Endothelial cell of umbilical vein (primary cell): ENCODE data around the gene SETBP1. TPM values are rescaled to one million over a fixed set of nuclear protein-coding genes. Genes with fewer than 3 reads are reported as not detected.

Experiments
- BruUV-seq: library from RNA; stranded (reverse); fragments of 400-500 nt; replicated peaks from 2 replicates; lab custom pipeline; 2021; lab: Mats Ljungman, UMichigan
- CTCF ChIA-PET: fragments of 300-600, 350-600 bp; sonication (Branson Sonifier 250); formaldehyde crosslinking; loops from one replicate; lab custom pipeline; 2021; ENCODE audit warnings: antibody characterized with exemption, inconsistent platforms; lab: Charles Lee
- POLR2A ChIA-PET: fragments of 300-600, 350-600 bp; sonication (Branson Sonifier 250); formaldehyde crosslinking; loops from one replicate; lab custom pipeline; 2021; ENCODE audit warnings: antibody characterized with exemption, inconsistent platforms; lab: Charles Lee
- DNase-seq: peaks from one replicate; pipeline ENCODE4 v3.0.0-alpha.2; 2011; ENCODE audit warnings: low read depth, low spot score
- FAIRE-seq: peaks from 2 replicates; lab custom pipeline; 2011; peaks lifted over from hg19 to GRCh38; lab: Jason Lieb, UNC
- H2AFZ ChIP-seq: 2 replicates; pipeline ENCODE4 v1.6.0; 2012; ENCODE audit warnings: low read depth, low read length, control low read depth, inconsistent platforms
- H3K27ac ChIP-seq: 2 replicates; pipeline ENCODE4 v1.5.1; 2011; ENCODE audit warnings: low read depth, mild to moderate bottlenecking, control low read depth, low read length, moderate library complexity; ENCODE audit not compliant: insufficient read depth
- H3K27me3 ChIP-seq, 2 experiments: 2 replicates each; pipeline versions ENCODE4 v1.6.0 to v1.6.1; 2011; ENCODE audit warnings: low read length in 2 of 2, mixed read lengths in 1 of 2; ENCODE audit not compliant: control insufficient read depth in 2 of 2, insufficient read depth in 2 of 2
- H3K36me3 ChIP-seq, 2 experiments: 2 replicates in 1 of 2; 3 replicates in 1 of 2; pipeline ENCODE4 v1.5.1; 2011; ENCODE audit warnings: low read length in 2 of 2, mild to moderate bottlenecking in 1 of 2, moderate library complexity in 1 of 2; ENCODE audit not compliant: control insufficient read depth in 2 of 2, insufficient read depth in 2 of 2; ENCODE audit errors: extremely low read depth in 1 of 2
- H3K4me1 ChIP-seq: 3 replicates; pipeline ENCODE4 v1.5.1; 2011; ENCODE audit warnings: mild to moderate bottlenecking, low read length; ENCODE audit not compliant: control insufficient read depth, insufficient read depth; ENCODE audit errors: extremely low read depth
- H3K4me2 ChIP-seq: 2 replicates; pipeline ENCODE4 v1.6.1; 2011; ENCODE audit warnings: low read length, control low read depth, mixed read lengths; ENCODE audit not compliant: insufficient read depth
- H3K4me3 ChIP-seq, 3 experiments: fragments of 200-600 bp in 1 of 3; sonication (generic), shearing (Covaris generic) in 1 of 3; replicated peaks in 1 of 3; 2 replicates each; pipeline ENCODE4 v1.5.1; 2011 to 2016; ENCODE audit warnings: control low read depth in 3 of 3, low read length in 3 of 3, mild to moderate bottlenecking in 2 of 3, inconsistent platforms in 1 of 3, low read depth in 1 of 3, moderate library complexity in 1 of 3; ENCODE audit not compliant: insufficient read depth in 1 of 3
- H3K79me2 ChIP-seq: 2 replicates; pipeline ENCODE4 v1.6.0; 2012; ENCODE audit warnings: low read length, inconsistent platforms; ENCODE audit not compliant: control insufficient read depth, insufficient read depth
- H3K9ac ChIP-seq: replicated peaks from 2 replicates; pipeline ENCODE3; 2011; ENCODE audit warnings: low read length, control low read depth; ENCODE audit not compliant: insufficient read depth; ENCODE audit errors: extremely low read depth
- H3K9me1 ChIP-seq: replicated peaks from 3 replicates; pipeline ENCODE4 v1.6.0; 2011; ENCODE audit warnings: mild to moderate bottlenecking, low read length; ENCODE audit not compliant: control insufficient read depth, insufficient read depth; ENCODE audit errors: extremely low read depth
- H3K9me3 ChIP-seq: replicated peaks from 2 replicates; pipeline ENCODE4 v1.5.1; 2012; ENCODE audit warnings: low read length, inconsistent platforms; ENCODE audit not compliant: control insufficient read depth, insufficient read depth
- H4K20me1 ChIP-seq: replicated peaks from 2 replicates; pipeline ENCODE3; 2011; ENCODE audit warnings: mild to moderate bottlenecking, low read length; ENCODE audit not compliant: control insufficient read depth, insufficient read depth; ENCODE audit errors: extremely low read depth
- EZH2 ChIP-seq: IDR thresholded peaks from 2 replicates; pipeline ENCODE4 v1.6.1; 2012; ENCODE audit warnings: borderline replicate concordance, low read depth, mild to moderate bottlenecking, moderate library complexity, low read length, inconsistent platforms; ENCODE audit not compliant: severe bottlenecking
- FOS ChIP-seq: IDR thresholded peaks from 2 replicates; pipeline ENCODE4 v1.6.1; 2011; ENCODE audit warnings: mild to moderate bottlenecking, low read length, moderate library complexity, borderline replicate concordance; ENCODE audit not compliant: insufficient read depth
- GATA2 ChIP-seq: IDR thresholded peaks from 2 replicates; pipeline ENCODE4 v1.7.0; 2011; ENCODE audit warnings: low read depth, mild to moderate bottlenecking, moderate library complexity, mixed read lengths, low read length; ENCODE audit not compliant: insufficient read length, insufficient read depth
- JUN ChIP-seq: IDR thresholded peaks from 2 replicates; pipeline ENCODE4 v1.6.1; 2011; ENCODE audit warnings: borderline replicate concordance, low read depth; ENCODE audit not compliant: insufficient read length, insufficient read depth
- MAX ChIP-seq: IDR thresholded peaks from 2 replicates; pipeline ENCODE4 v1.6.1; 2011; ENCODE audit not compliant: insufficient read depth, insufficient read length
- MYC ChIP-seq: IDR thresholded peaks from one replicate; pipeline ENCODE4 v1.6.1; 2011; ENCODE audit warnings: mild to moderate bottlenecking, low read depth, low read length
- POLR2A ChIP-seq: IDR thresholded peaks from 2 replicates; pipeline ENCODE4 v1.6.1; 2012; ENCODE audit warnings: low read depth, mild to moderate bottlenecking, control low read depth, low read length
- POLR2AphosphoS5 ChIP-seq: IDR thresholded peaks from 2 replicates; pipeline ENCODE4 v1.6.1; 2012; ENCODE audit warnings: low read depth, mild to moderate bottlenecking, control low read depth, low read length, moderate library complexity; ENCODE audit not compliant: insufficient read depth
- dilution Hi-C: fragments of 300-500 bp; cut with MboI; formaldehyde crosslinking; loops from one replicate; pipeline ENCODE4 v1.15.0; 2019; ENCODE audit warnings: low sequenced_read_pairs; ENCODE audit not compliant: extremely low pct_ligation_motif_present
- intact Hi-C: fragments of 100-400 bp; cut with micrococcal nuclease; formaldehyde crosslinking; loops from one replicate; pipeline ENCODE4 v1.10.0; 2022
- polyA plus RNA-seq, 4 experiments: library from polyadenylated mRNA; depleted of rRNA in 3 of 4; stranded (reverse) in 3 of 4; unstranded in 1 of 4; fragments of >200 nt; gene quantifications; 2 replicates each; pipeline versions ENCODE4 v1.2.1 to v1.2.3, GENCODE V29; 2011 to 2012; ENCODE audit warnings: missing spikeins in 1 of 4
- total RNA-seq: library from RNA; stranded (reverse); gene quantifications from 2 replicates; pipeline ENCODE4 v1.2.3, GENCODE V29; 2021
- TF ChIP-seq, protein P1 (sequence below), 2 donors: IDR thresholded peaks; 1 replicate in 1 of 2; 2 replicates in 1 of 2; pipeline ENCODE4 v1.5.1; 2011; ENCODE audit warnings: low read length in 2 of 2, mild to moderate bottlenecking in 2 of 2, moderate library complexity in 2 of 2, control low read depth in 1 of 2, inconsistent platforms in 1 of 2, low read depth in 1 of 2; ENCODE audit not compliant: insufficient read depth in 1 of 2; ENCODE audit errors: extremely low read depth in 1 of 2

The SETBP1 gene
- total and polyA plus RNA-seq, 2 donors (not counting 3 experiments of a cell fraction or from before 2014, with no cell fraction given): 0.76 to 3.1 TPM

- DNase-seq (no peak), FAIRE-seq (no peak)
- intact Hi-C loops: no loop called here
- Histone ChIP-seq H3K9me1 (no peaks in the 10 kb centered on the region), H3K79me2 (no peaks in the 10 kb centered on the region), H3K36me3 (no peaks in the 10 kb centered on the region), H4K20me1 (no peaks in the 10 kb centered on the region), H3K9me3 (no peaks in the 10 kb centered on the region), H3K27ac (no peak overlapping the region), H3K9ac (no peak overlapping the region), H3K4me2 (no peak overlapping the region), H2AFZ (no peak overlapping the region), H3K27me3 (no peaks in the 10 kb centered on the region), H3K4me3 (no peak overlapping the region), H3K4me1 (no peaks in the 10 kb centered on the region)
- TF ChIP-seq MYC: no peak
- no peak for TF ChIP-seq GATA2
- TF ChIP-seq FOS: no peak
- TF ChIP-seq MAX: no peak
- TF ChIP-seq, protein P1, sequence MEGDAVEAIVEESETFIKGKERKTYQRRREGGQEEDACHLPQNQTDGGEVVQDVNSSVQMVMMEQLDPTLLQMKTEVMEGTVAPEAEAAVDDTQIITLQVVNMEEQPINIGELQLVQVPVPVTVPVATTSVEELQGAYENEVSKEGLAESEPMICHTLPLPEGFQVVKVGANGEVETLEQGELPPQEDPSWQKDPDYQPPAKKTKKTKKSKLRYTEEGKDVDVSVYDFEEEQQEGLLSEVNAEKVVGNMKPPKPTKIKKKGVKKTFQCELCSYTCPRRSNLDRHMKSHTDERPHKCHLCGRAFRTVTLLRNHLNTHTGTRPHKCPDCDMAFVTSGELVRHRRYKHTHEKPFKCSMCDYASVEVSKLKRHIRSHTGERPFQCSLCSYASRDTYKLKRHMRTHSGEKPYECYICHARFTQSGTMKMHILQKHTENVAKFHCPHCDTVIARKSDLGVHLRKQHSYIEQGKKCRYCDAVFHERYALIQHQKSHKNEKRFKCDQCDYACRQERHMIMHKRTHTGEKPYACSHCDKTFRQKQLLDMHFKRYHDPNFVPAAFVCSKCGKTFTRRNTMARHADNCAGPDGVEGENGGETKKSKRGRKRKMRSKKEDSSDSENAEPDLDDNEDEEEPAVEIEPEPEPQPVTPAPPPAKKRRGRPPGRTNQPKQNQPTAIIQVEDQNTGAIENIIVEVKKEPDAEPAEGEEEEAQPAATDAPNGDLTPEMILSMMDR (IDR thresholded peaks at IDR 0.05; ENCODE audit: extremely low read depth in 1 of 2, insufficient read depth in 1 of 2, low read depth in 1 of 2, low read length in 2 of 2): no peak
- TF ChIP-seq EZH2: no peak
- TF ChIP-seq JUN: no peak
- TF ChIP-seq POLR2AphosphoS5: no peak
- TF ChIP-seq POLR2A: no peak
- no TSS peak for BruUV-seq
- dilution Hi-C loops: no loop called here
- CTCF ChIA-PET: no interaction called here
- POLR2A ChIA-PET: no interaction called here
Observed at GRCh38 chr18:44876024-44876423, 195.3 kb downstream of the SETBP1 start.
